ENCODE data around the gene XXYLT1.
"Not testable (repeated sequence)": the region's sequence is repeated elsewhere in the genome, so short reads cannot be mapped to it uniquely, and the experiment has no call there.

Gene XXYLT1

DNA sequence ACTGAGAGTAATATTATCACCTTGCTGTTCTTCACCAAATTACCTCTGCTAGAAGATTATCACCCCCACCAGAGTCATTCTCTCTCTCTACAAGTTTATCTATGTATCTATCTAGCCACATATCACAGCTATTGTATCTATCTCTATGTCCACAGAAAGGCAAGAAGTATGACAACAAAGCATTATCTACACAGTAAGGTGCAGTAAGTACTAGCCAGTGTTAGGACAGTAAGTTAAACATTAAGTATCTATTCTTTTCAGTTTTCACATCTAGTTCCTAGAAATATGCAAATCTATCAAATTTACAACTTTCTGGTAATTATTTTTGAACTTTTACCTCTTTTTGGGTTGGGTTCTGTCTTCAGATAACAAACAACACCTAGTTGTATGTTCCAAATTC is 26.5 kb upstream of the XXYLT1 start:
- Histone ChIP-seq H3K27me3 (ENCODE audit: insufficient read depth, low read length) (no peaks in the 10 kb centered on the region), H3K27ac (ENCODE audit: low read depth, low read length, poor library complexity, severe bottlenecking) (no peak overlapping the region)

GRCh38 chr3:195296662-195297061 is 25.7 kb upstream of the XXYLT1 start:
- Histone ChIP-seq H3K9me3 (ENCODE audit: low read length) (no peaks in the 10 kb centered on the region), H3K4me1 (ENCODE audit: insufficient read depth, low read length, severe bottlenecking) (no peaks in the 10 kb centered on the region), H3K27ac (ENCODE audit: low read depth, low read length, poor library complexity, severe bottlenecking) (no peak overlapping the region), H3K36me3 (ENCODE audit: insufficient read depth, low read length) (peaks cover 71% of the 10 kb centered on the region), H3K79me2 (ENCODE audit: insufficient read depth, low read length) (no peaks in the 10 kb centered on the region), H4K20me1 (ENCODE audit: insufficient read depth, low read length) (no peaks in the 10 kb centered on the region), H3K9me2 (ENCODE audit: low read depth, low read length) (no peaks in the 10 kb centered on the region), H3K27me3 (ENCODE audit: insufficient read depth, low read length) (no peaks in the 10 kb centered on the region), H3K9ac (ENCODE audit: low read length) (no peak overlapping the region), H3K4me2 (ENCODE audit: low read length) (no peak overlapping the region), H3F3A (ENCODE audit: insufficient read depth, low read length) (no peaks in the 10 kb centered on the region), H2AFZ (ENCODE audit: low read length) (no peak overlapping the region), H3K4me3 (ENCODE audit: low read depth, low read length, poor library complexity, severe bottlenecking) (no peak overlapping the region)
- TF ChIP-seq, protein P1, sequence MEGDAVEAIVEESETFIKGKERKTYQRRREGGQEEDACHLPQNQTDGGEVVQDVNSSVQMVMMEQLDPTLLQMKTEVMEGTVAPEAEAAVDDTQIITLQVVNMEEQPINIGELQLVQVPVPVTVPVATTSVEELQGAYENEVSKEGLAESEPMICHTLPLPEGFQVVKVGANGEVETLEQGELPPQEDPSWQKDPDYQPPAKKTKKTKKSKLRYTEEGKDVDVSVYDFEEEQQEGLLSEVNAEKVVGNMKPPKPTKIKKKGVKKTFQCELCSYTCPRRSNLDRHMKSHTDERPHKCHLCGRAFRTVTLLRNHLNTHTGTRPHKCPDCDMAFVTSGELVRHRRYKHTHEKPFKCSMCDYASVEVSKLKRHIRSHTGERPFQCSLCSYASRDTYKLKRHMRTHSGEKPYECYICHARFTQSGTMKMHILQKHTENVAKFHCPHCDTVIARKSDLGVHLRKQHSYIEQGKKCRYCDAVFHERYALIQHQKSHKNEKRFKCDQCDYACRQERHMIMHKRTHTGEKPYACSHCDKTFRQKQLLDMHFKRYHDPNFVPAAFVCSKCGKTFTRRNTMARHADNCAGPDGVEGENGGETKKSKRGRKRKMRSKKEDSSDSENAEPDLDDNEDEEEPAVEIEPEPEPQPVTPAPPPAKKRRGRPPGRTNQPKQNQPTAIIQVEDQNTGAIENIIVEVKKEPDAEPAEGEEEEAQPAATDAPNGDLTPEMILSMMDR (IDR thresholded peaks at IDR 0.05; ENCODE audit: low read length): no peak
- TF ChIP-seq EZH2 (IDR thresholded peaks at IDR 0.05; ENCODE audit: borderline replicate concordance, low read length): no peak

More for the DNA sequence above, 26.5 kb upstream of the XXYLT1 start:
- Histone ChIP-seq H3K36me3 (ENCODE audit: insufficient read depth, low read length) (peaks cover 70% of the 10 kb centered on the region), H3K4me3 (ENCODE audit: low read depth, low read length, poor library complexity, severe bottlenecking) (no peak overlapping the region), H3K9ac (ENCODE audit: low read length) (no peak overlapping the region), H3K4me2 (ENCODE audit: low read length) (no peak overlapping the region), H3K9me2 (ENCODE audit: low read depth, low read length) (no peaks in the 10 kb centered on the region), H3F3A (ENCODE audit: insufficient read depth, low read length) (no peaks in the 10 kb centered on the region), H3K79me2 (ENCODE audit: insufficient read depth, low read length) (no peaks in the 10 kb centered on the region), H2AFZ (ENCODE audit: low read length) (no peak overlapping the region), H4K20me1 (ENCODE audit: insufficient read depth, low read length) (no peaks in the 10 kb centered on the region), H3K9me3 (ENCODE audit: low read length) (no peaks in the 10 kb centered on the region), H3K4me1 (ENCODE audit: insufficient read depth, low read length, severe bottlenecking) (no peaks in the 10 kb centered on the region)
- TF ChIP-seq, protein P1 (IDR thresholded peaks at IDR 0.05; ENCODE audit: low read length): no peak
- no peak for TF ChIP-seq EZH2 (IDR thresholded peaks at IDR 0.05; ENCODE audit: borderline replicate concordance, low read length)

DNA sequence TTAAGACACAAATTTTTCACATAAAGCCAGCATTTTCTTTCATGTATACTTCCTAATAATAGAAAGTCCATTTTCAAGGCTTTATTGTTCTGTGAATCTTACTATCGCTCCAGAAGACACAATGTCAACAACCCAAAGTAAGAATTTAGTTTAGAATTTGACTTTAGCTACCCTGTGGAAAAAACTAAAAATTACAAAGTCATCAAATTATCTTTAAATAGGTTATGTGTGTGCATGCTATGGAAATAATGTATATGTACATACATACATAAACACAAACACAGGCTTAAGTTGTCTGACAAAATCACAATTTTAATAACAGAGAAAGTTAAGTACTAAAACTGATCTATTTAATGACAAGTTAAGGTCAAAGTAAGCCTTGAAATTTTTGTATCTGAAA is 20.2 kb upstream of the XXYLT1 start:
- no peaks in the 10 kb centered on the region for H3K27me3 ChIP-seq (ENCODE audit: insufficient read depth, low read length)
- H3K36me3 ChIP-seq (ENCODE audit: insufficient read depth, low read length): peaks cover 85% of the 10 kb centered on the region
- no peaks in the 10 kb centered on the region for H3K9me3 ChIP-seq (ENCODE audit: low read length)
- no peak overlapping the region for H3K4me2 ChIP-seq (ENCODE audit: low read length)
- no peak overlapping the region for H3K9ac ChIP-seq (ENCODE audit: low read length)
- H3K9me2 ChIP-seq (ENCODE audit: low read depth, low read length): no peaks in the 10 kb centered on the region
- H3K4me3 ChIP-seq (ENCODE audit: low read depth, low read length, poor library complexity, severe bottlenecking): no peak overlapping the region
- H2AFZ ChIP-seq (ENCODE audit: low read length): no peak overlapping the region
- no peak overlapping the region for H3K27ac ChIP-seq (ENCODE audit: low read depth, low read length, poor library complexity, severe bottlenecking)
- H3K4me1 ChIP-seq (ENCODE audit: insufficient read depth, low read length, severe bottlenecking): no peaks in the 10 kb centered on the region
- TF ChIP-seq, protein P1 (IDR thresholded peaks at IDR 0.05; ENCODE audit: low read length): no peak
- no peak for TF ChIP-seq EZH2 (IDR thresholded peaks at IDR 0.05; ENCODE audit: borderline replicate concordance, low read length)
- no peaks in the 10 kb centered on the region for H4K20me1 ChIP-seq (ENCODE audit: insufficient read depth, low read length)
- no peaks in the 10 kb centered on the region for H3K79me2 ChIP-seq (ENCODE audit: insufficient read depth, low read length)
- H3F3A ChIP-seq (ENCODE audit: insufficient read depth, low read length): no peaks in the 10 kb centered on the region

DNA sequence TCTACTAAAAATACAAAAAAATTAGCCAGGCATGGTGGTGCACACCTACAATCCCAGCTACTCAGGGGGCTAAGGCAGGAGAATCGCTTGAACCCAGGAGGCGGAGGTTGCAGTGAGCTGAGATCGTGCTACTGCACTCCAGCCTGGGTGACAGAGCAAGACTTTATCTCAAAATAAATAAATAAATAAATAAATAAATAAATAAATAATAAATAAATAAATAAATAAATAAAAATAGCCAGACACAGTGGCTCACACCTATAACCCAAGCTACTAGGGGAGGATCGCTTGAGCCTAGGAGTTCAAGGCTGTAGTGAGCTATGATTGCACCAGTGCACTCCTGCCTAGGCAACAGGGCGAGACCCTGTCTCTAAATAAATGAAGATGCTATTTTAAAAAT is 19.7 kb upstream of the XXYLT1 start:
- H3K9me2 ChIP-seq (ENCODE audit: low read depth, low read length); H3K4me1 ChIP-seq (ENCODE audit: insufficient read depth, low read length, severe bottlenecking); H3K27me3 ChIP-seq (ENCODE audit: insufficient read depth, low read length); H3K27ac ChIP-seq (ENCODE audit: low read depth, low read length, poor library complexity, severe bottlenecking); H3K4me2 ChIP-seq (ENCODE audit: low read length); H3K9ac ChIP-seq (ENCODE audit: low read length); H3K9me3 ChIP-seq (ENCODE audit: low read length); H3K4me3 ChIP-seq (ENCODE audit: low read depth, low read length, poor library complexity, severe bottlenecking); H2AFZ ChIP-seq (ENCODE audit: low read length); H3F3A ChIP-seq (ENCODE audit: insufficient read depth, low read length); H4K20me1 ChIP-seq (ENCODE audit: insufficient read depth, low read length); H3K79me2 ChIP-seq (ENCODE audit: insufficient read depth, low read length): not testable (repeated sequence)
- peaks cover 86% of the 10 kb centered on the region for H3K36me3 ChIP-seq (ENCODE audit: insufficient read depth, low read length)
